ENCODE data around the gene ASTN2. TPM values are rescaled to one million over a fixed set of nuclear protein-coding genes. Genes with fewer than 3 reads are reported as not detected.

The ASTN2 gene
- total RNA-seq, 4 donors from 2014 or later = 4.0 to 7.0 (median 4.9) TPM

GRCh38 chr9:116387934-116388698 is 1026.7 kb downstream of the ASTN2 start:
- ATAC-seq = no peak
- no peak for TF ChIP-seq POLR2A (IDR thresholded peaks at IDR 0.05)
- TF ChIP-seq EP300 (IDR thresholded peaks at IDR 0.05) = no peak
- TF ChIP-seq CTCF (IDR thresholded peaks at IDR 0.05) = no peak
- TF ChIP-seq POLR2AphosphoS5 (IDR thresholded peaks at IDR 0.05) = no peak
- Histone ChIP-seq H3K27ac (no peak overlapping the region), H3K4me1 (no peaks in the 10 kb centered on the region), H3K4me3 (no peak overlapping the region), H3K36me3 (no peaks in the 10 kb centered on the region), H3K9me3 (no peaks in the 10 kb centered on the region), H3K27me3 (no peaks in the 10 kb centered on the region)
- 58 to 65% methylated on average over 3 of the region's 6 CpGs for WGBS, 2 donors (ENCODE audit: low coverage in 1 of 2)

- WGBS, 2 donors (ENCODE audit: low coverage in 1 of 2) = 56 to 69% methylated on average over 3 to 4 of the region's 4 CpGs
- no peak for TF ChIP-seq POLR2A (IDR thresholded peaks at IDR 0.05)
- no peak for TF ChIP-seq POLR2AphosphoS5 (IDR thresholded peaks at IDR 0.05)
- no peak for TF ChIP-seq CTCF (IDR thresholded peaks at IDR 0.05)
- no peak for TF ChIP-seq EP300 (IDR thresholded peaks at IDR 0.05)
Measured at GRCh38 chr9:116383936-116384335, 1030.9 kb downstream of the ASTN2 start.

GRCh38 chr9:116383133-116383532 is 1031.7 kb downstream of the ASTN2 start:
- H3K36me3 ChIP-seq = no peaks in the 10 kb centered on the region
- no peaks in the 10 kb centered on the region for H3K27me3 ChIP-seq
- no peak overlapping the region for H3K4me3 ChIP-seq
- no peak for ATAC-seq
- WGBS, 2 donors (ENCODE audit: low coverage in 1 of 2) = 66 to 68% methylated on average over 5 of the region's 5 CpGs
- H3K27ac ChIP-seq = no peak overlapping the region
- TF ChIP-seq POLR2A (IDR thresholded peaks at IDR 0.05) = no peak
- TF ChIP-seq EP300 (IDR thresholded peaks at IDR 0.05) = no peak
- no peak for TF ChIP-seq CTCF (IDR thresholded peaks at IDR 0.05)
- TF ChIP-seq POLR2AphosphoS5 (IDR thresholded peaks at IDR 0.05) = no peak
- no peaks in the 10 kb centered on the region for H3K4me1 ChIP-seq
- H3K9me3 ChIP-seq = no peaks in the 10 kb centered on the region

More at GRCh38 chr9:116383936-116384335, 1030.9 kb downstream of the ASTN2 start:
- Histone ChIP-seq H3K9me3 (no peaks in the 10 kb centered on the region), H3K27me3 (no peaks in the 10 kb centered on the region), H3K36me3 (no peaks in the 10 kb centered on the region), H3K27ac (no peak overlapping the region), H3K4me1 (no peaks in the 10 kb centered on the region), H3K4me3 (no peak overlapping the region)
- ATAC-seq = no peak

- ATAC-seq = no peak
- no peaks in the 10 kb centered on the region for H3K27me3 ChIP-seq
- no peak for TF ChIP-seq EP300 (IDR thresholded peaks at IDR 0.05)
- TF ChIP-seq POLR2A (IDR thresholded peaks at IDR 0.05) = no peak
- TF ChIP-seq CTCF (IDR thresholded peaks at IDR 0.05) = no peak
- TF ChIP-seq POLR2AphosphoS5 (IDR thresholded peaks at IDR 0.05) = no peak
- H3K4me1 ChIP-seq = no peaks in the 10 kb centered on the region
- H3K9me3 ChIP-seq = no peaks in the 10 kb centered on the region
- H3K27ac ChIP-seq = no peak overlapping the region
- H3K36me3 ChIP-seq = no peaks in the 10 kb centered on the region
- no peak overlapping the region for H3K4me3 ChIP-seq
- 56 to 58% methylated on average over 3 to 4 of the region's 4 CpGs for WGBS, 2 donors (ENCODE audit: low coverage in 1 of 2)
Measured at GRCh38 chr9:116382053-116382452, 1032.8 kb downstream of the ASTN2 start.

- no peak overlapping the region for H3K27ac ChIP-seq
- WGBS, 2 donors (ENCODE audit: low coverage in 1 of 2) = 88 to 100% methylated on average over 1 to 2 of the region's 2 CpGs
- no peak for ATAC-seq
- no peaks in the 10 kb centered on the region for H3K9me3 ChIP-seq
- TF ChIP-seq EP300 (IDR thresholded peaks at IDR 0.05) (no peak), POLR2A (IDR thresholded peaks at IDR 0.05) (no peak)
- H3K36me3 ChIP-seq = no peaks in the 10 kb centered on the region
- no peaks in the 10 kb centered on the region for H3K27me3 ChIP-seq
- H3K4me3 ChIP-seq = no peak overlapping the region
- H3K4me1 ChIP-seq = no peaks in the 10 kb centered on the region
Measured at GRCh38 chr9:116381350-116381749, 1033.5 kb downstream of the ASTN2 start.
